ENCODE results near the gene ZNF185. TPM values are rescaled to one million over a fixed set of nuclear protein-coding genes. Genes with fewer than 3 reads are reported as not detected.

ZNF185 gene
- total RNA-seq, 1 experiment from 2014 or later: 15.8 TPM

DNA sequence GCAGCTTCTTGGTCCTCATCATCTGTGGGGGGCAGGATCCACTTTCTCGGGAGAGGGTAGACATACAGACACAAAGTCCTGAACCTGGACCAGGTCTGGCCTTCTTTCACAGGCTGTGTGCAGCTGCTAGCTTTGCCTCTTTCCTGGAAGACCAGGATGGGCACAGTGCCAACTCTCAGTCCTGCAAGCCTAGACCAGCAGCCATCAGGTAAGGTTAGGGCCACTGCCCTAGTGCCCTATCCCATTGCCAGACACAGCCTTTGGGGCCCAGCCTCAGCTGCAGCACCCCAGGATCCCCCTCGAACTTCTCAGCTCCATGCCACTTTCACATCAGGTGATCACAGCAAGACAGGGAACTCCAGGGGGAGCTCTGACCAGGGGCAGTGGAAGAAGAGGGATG lies 38.4 kb downstream of the ZNF185 start (continued):
- TF ChIP-seq, protein P1, sequence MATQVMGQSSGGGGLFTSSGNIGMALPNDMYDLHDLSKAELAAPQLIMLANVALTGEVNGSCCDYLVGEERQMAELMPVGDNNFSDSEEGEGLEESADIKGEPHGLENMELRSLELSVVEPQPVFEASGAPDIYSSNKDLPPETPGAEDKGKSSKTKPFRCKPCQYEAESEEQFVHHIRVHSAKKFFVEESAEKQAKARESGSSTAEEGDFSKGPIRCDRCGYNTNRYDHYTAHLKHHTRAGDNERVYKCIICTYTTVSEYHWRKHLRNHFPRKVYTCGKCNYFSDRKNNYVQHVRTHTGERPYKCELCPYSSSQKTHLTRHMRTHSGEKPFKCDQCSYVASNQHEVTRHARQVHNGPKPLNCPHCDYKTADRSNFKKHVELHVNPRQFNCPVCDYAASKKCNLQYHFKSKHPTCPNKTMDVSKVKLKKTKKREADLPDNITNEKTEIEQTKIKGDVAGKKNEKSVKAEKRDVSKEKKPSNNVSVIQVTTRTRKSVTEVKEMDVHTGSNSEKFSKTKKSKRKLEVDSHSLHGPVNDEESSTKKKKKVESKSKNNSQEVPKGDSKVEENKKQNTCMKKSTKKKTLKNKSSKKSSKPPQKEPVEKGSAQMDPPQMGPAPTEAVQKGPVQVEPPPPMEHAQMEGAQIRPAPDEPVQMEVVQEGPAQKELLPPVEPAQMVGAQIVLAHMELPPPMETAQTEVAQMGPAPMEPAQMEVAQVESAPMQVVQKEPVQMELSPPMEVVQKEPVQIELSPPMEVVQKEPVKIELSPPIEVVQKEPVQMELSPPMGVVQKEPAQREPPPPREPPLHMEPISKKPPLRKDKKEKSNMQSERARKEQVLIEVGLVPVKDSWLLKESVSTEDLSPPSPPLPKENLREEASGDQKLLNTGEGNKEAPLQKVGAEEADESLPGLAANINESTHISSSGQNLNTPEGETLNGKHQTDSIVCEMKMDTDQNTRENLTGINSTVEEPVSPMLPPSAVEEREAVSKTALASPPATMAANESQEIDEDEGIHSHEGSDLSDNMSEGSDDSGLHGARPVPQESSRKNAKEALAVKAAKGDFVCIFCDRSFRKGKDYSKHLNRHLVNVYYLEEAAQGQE (IDR thresholded peaks at IDR 0.05; ENCODE audit: low read depth): no peak
- TF ChIP-seq FOSL1 (IDR thresholded peaks at IDR 0.05; ENCODE audit: low read depth) (no peak), JUND (IDR thresholded peaks at IDR 0.05) (no peak), ZFX (IDR thresholded peaks at IDR 0.05) (no peak)

DNA sequence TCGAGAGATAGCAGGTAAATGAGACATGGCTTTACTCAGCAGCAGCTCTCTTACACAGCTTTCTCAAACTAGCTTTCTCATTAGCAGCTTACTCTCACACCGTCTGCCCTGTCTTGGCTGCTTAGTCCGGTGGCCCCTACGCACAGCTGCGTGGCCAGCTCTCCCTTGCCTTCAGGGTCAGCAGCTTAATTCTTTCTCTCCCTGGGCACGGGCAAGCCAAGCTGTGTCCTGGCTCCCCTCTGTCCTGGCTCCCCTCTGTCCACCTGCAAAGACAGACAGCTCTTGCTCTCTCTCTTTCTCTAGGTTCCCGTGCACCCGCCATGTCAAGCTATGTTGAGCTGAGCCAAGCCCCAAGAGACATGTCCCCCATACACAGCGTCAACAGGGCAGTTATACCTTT lies 39.4 kb downstream of the ZNF185 start:
- H3K79me2 ChIP-seq (ENCODE audit: insufficient read depth, low read length): no peaks in the 10 kb centered on the region
- POLR2A ChIA-PET: no interaction called here
- no peaks in the 10 kb centered on the region for H3K9me3 ChIP-seq (ENCODE audit: control insufficient read depth in 1 of 2, insufficient read depth in 1 of 2, low read depth in 1 of 2, low read length in 2 of 2)
- no peak overlapping the region for H3K4me3 ChIP-seq (replicated peaks in 1 of 2; ENCODE audit: low read depth in 1 of 2, low read length in 2 of 2)
- no peak for ATAC-seq
- no peak overlapping the region for H2AFZ ChIP-seq (ENCODE audit: low read depth, low read length, poor library complexity, severe bottlenecking)
- H3K27ac ChIP-seq (ENCODE audit: low read depth, low read length): no peak overlapping the region
- H3K4me2 ChIP-seq (ENCODE audit: low read length): no peak overlapping the region
- no peaks in the 10 kb centered on the region for H3K36me3 ChIP-seq (ENCODE audit: control insufficient read depth in 1 of 2, insufficient read depth in 2 of 2, low read length in 2 of 2)
- no TSS peak for BruUV-seq (replicated peaks)
- no peak for DNase-seq (ENCODE audit: low read depth, low spot score)
- no peaks in the 10 kb centered on the region for H4K20me1 ChIP-seq (ENCODE audit: insufficient read depth)
- H3K9ac ChIP-seq (ENCODE audit: low read length): no peak overlapping the region
- RAD21 ChIA-PET (ENCODE audit: low non-redundant PET in 1 of 2, low total read pairs in 2 of 2, uncharacterized antibody in 2 of 2, unreplicated experiment in 2 of 2): no interaction called here
- peaks cover under 1 to 5% of the 10 kb centered on the region in 2 experiments; a peak in 1 of 4 replicates for H3K4me1 ChIP-seq (ENCODE audit: control insufficient read depth in 1 of 2, insufficient read depth in 2 of 2, low read length in 2 of 2)
- no peaks in the 10 kb centered on the region for H3K9me2 ChIP-seq (ENCODE audit: insufficient read depth)
- H3K27me3 ChIP-seq (ENCODE audit: insufficient read depth, low read length): no peaks in the 10 kb centered on the region
- CTCF ChIA-PET: no interaction called here
- intact Hi-C loops (cut with micrococcal nuclease): no loop called here
- TF ChIP-seq CBX3 (IDR thresholded peaks at IDR 0.05; ENCODE audit: low read depth) (no peak), JUND (IDR thresholded peaks at IDR 0.05) (no peak), POLR2AphosphoS5 (IDR thresholded peaks at IDR 0.05; ENCODE audit: low read depth, low read length) (no peak), ELF1 (IDR thresholded peaks at IDR 0.05; ENCODE audit: borderline replicate concordance, low read depth) (no peak), POLR2A (IDR thresholded peaks at IDR 0.05; ENCODE audit: borderline replicate concordance, extremely low read depth, insufficient read depth, insufficient read length) (no peak), ZFX (IDR thresholded peaks at IDR 0.05) (no peak), CEBPB (IDR thresholded peaks at IDR 0.05; ENCODE audit: low read depth) (no peak), YY1 (IDR thresholded peaks at IDR 0.05; ENCODE audit: extremely low read depth, insufficient replicate concordance, low read depth, low read length) (no peak), ZNF274 (IDR thresholded peaks at IDR 0.05; ENCODE audit: low read depth, low read length) (no peak), SP1 (IDR thresholded peaks at IDR 0.05; ENCODE audit: low read depth) (no peak)
- TF ChIP-seq, protein P1 (IDR thresholded peaks at IDR 0.05; ENCODE audit: low read depth): no peak
- TF ChIP-seq, protein P2, sequence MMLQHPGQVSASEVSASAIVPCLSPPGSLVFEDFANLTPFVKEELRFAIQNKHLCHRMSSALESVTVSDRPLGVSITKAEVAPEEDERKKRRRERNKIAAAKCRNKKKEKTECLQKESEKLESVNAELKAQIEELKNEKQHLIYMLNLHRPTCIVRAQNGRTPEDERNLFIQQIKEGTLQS (IDR thresholded peaks at IDR 0.05): no peak
- TF ChIP-seq, protein P3, sequence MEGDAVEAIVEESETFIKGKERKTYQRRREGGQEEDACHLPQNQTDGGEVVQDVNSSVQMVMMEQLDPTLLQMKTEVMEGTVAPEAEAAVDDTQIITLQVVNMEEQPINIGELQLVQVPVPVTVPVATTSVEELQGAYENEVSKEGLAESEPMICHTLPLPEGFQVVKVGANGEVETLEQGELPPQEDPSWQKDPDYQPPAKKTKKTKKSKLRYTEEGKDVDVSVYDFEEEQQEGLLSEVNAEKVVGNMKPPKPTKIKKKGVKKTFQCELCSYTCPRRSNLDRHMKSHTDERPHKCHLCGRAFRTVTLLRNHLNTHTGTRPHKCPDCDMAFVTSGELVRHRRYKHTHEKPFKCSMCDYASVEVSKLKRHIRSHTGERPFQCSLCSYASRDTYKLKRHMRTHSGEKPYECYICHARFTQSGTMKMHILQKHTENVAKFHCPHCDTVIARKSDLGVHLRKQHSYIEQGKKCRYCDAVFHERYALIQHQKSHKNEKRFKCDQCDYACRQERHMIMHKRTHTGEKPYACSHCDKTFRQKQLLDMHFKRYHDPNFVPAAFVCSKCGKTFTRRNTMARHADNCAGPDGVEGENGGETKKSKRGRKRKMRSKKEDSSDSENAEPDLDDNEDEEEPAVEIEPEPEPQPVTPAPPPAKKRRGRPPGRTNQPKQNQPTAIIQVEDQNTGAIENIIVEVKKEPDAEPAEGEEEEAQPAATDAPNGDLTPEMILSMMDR (IDR thresholded peaks at IDR 0.05 in 2 of 3, conservative IDR thresholded peaks at IDR 0.05 in 1 of 3; ENCODE audit: borderline replicate concordance in 1 of 3, insufficient read depth in 1 of 3, low read depth in 2 of 3, low read length in 2 of 3): no peak

Data from HCT116 (cell line).